Measurements from ENCODE around the gene TANK.

- TF ChIP-seq CTCF (IDR thresholded peaks at IDR 0.05; ENCODE audit: insufficient read depth, low read length, poor library complexity, severe bottlenecking): no peak
- TF ChIP-seq EZH2phosphoT487 (conservative IDR thresholded peaks at IDR 0.05; ENCODE audit: low read length): no peak
Observed at GRCh38 chr2:161166538-161167409, 6.5 kb downstream of the TANK start.

Data from SU-DHL-6 (cell line).